Ishikawa (cell line): Measurements from ENCODE around the gene OLAH.

Experiments used
- CEBPB ChIP-seq: IDR thresholded peaks from 2 replicates; pipeline ENCODE4 v1.6.1; 2012
- CREB1 ChIP-seq: IDR thresholded peaks from 2 replicates; pipeline ENCODE4 v1.6.1; 2012; ENCODE audit warnings: low read depth
- EGR1 ChIP-seq: IDR thresholded peaks from 2 replicates; pipeline ENCODE4 v1.6.1; 2012
- EP300 ChIP-seq: IDR thresholded peaks from 2 replicates; pipeline ENCODE4 v1.6.1; 2012; ENCODE audit warnings: borderline replicate concordance
- FOXM1 ChIP-seq: IDR thresholded peaks from 2 replicates; pipeline ENCODE4 v1.6.1; 2012; ENCODE audit warnings: low read depth, borderline replicate concordance
- NFIC ChIP-seq: IDR thresholded peaks from 2 replicates; pipeline ENCODE4 v1.6.1; 2012
- RAD21 ChIP-seq: IDR thresholded peaks from 2 replicates; pipeline ENCODE4 v1.6.1; 2012; ENCODE audit warnings: low read depth
- REST ChIP-seq: IDR thresholded peaks from 2 replicates; pipeline ENCODE4 v1.6.1; 2012; ENCODE audit warnings: low read depth, mild to moderate bottlenecking
- TAF1 ChIP-seq: IDR thresholded peaks from 2 replicates; pipeline ENCODE4 v1.6.1; 2012; ENCODE audit warnings: low read depth, mild to moderate bottlenecking
- TCF12 ChIP-seq: IDR thresholded peaks from 2 replicates; pipeline ENCODE4 v1.6.1; 2012; ENCODE audit warnings: low read depth
- TEAD4 ChIP-seq: IDR thresholded peaks from 2 replicates; pipeline ENCODE4 v1.6.1; 2012
- USF1 ChIP-seq: IDR thresholded peaks from 2 replicates; pipeline ENCODE4 v1.6.1; 2012
- YY1 ChIP-seq: IDR thresholded peaks from 2 replicates; pipeline ENCODE4 v1.6.1; 2012; ENCODE audit warnings: low read depth
- ZBTB7A ChIP-seq: IDR thresholded peaks from 2 replicates; pipeline ENCODE4 v1.6.1; 2012; ENCODE audit warnings: low read depth
- TF ChIP-seq, protein P1 (sequence below): IDR thresholded peaks from 2 replicates; pipeline ENCODE4 v1.6.1; 2012

Gene OLAH

GRCh38 chr10:15075421-15075820 is 31.7 kb downstream of the OLAH start:
- TF ChIP-seq CEBPB = no peak
- no peak for TF ChIP-seq FOXM1
- TF ChIP-seq TAF1 = no peak
- TF ChIP-seq TCF12 = no peak
- TF ChIP-seq TEAD4 = no peak
- TF ChIP-seq CREB1 = no peak

DNA sequence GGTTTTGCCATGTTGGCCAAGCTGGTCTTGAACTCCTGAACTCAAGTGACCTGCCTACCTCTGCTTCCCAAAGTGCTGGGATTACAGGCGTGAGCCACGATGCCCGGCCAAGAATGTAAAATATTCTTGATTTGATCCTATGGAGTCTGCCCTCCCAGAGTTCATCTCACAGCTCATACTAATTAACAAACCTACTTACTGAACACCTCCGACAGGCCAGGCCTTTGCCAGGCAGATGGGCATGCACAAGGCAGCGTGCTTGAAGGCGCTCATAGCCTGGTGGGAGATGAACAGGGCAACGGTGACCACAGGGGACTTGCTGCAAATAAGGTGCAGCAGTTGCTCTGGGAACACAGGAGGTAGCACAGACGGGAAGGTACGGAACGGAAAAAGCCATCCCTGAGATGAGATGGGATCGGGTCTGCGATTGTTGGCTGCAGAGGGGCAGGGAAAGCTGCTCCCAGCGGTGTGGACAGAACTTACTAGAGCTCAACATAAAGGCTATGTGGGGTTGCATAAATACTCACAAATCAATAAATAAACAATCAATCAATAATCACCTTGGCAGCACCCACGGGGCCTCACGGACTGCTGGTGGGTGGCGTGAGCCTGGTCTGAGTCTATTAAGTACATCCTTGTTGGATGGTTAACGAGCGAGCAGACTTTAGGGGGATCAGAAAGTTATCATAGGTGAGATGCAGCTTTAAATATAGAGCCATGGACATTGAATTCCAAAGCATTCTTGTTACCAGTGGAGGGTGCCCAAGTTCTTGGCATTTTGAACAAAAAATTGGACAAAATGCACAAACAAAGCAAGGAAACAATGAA is 40.1 kb downstream of the OLAH start:
- TF ChIP-seq RAD21 (no peak), YY1 (no peak), TAF1 (no peak), REST (no peak), NFIC (no peak), CEBPB (no peak), EGR1 (no peak), FOXM1 (no peak), USF1 (no peak), TCF12 (no peak), TEAD4 (no peak), ZBTB7A (no peak), EP300 (no peak), CREB1 (no peak)
- TF ChIP-seq, protein P1, sequence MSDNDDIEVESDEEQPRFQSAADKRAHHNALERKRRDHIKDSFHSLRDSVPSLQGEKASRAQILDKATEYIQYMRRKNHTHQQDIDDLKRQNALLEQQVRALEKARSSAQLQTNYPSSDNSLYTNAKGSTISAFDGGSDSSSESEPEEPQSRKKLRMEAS = no peak

DNA sequence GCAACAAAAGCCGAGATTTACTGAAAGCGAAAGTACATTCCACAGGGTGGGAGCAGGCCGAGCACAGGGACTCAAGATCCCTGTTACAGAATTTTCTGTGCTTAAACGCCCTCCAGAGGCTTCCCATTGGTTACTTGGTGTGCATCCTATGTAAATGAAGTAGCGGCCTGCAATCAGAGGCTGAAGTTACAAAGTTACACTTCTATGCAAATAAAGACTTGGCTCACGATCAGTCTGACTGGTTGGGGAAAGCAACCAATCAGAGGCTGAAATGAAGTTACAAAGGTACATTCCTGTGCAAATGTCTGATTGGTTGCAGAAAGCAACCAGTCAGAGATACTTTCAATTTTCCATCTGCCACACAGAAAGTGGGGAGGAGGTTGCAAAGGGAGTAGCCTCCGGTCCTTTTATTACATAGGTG is 40.8 kb downstream of the OLAH start:
- TF ChIP-seq CEBPB (no peak), TEAD4 (peak; percentile 30; the same call in 1 of the 2 replicates), TCF12 (no peak)

- peak; percentile 73 for TF ChIP-seq EGR1
- TF ChIP-seq RAD21 = peak; percentile 29; the same call in 1 of the 2 replicates
- no peak for TF ChIP-seq CREB1
- TF ChIP-seq NFIC = no peak
- peak; percentile 58; the same call in 1 of the 2 replicates for TF ChIP-seq TAF1
- TF ChIP-seq CEBPB = no peak
- TF ChIP-seq TEAD4 = no peak
- TF ChIP-seq, protein P1 = peak; percentile 93; the same call in 1 of the 2 replicates
- 0 out of 2 replicates have a peak, but pooled peaks have one; percentile 45 for TF ChIP-seq TCF12
- TF ChIP-seq ZBTB7A = peak; percentile 95
- no peak for TF ChIP-seq EP300
- TF ChIP-seq USF1 = no peak
- TF ChIP-seq YY1 = peak; percentile 54; the same call in 1 of the 2 replicates
- TF ChIP-seq REST = no peak
- peak; percentile 42; the same call in 1 of the 2 replicates for TF ChIP-seq FOXM1
Observed at GRCh38 chr10:15088428-15089261, 44.9 kb downstream of the OLAH start, which contains the start of gene ACBD7. Gene ACBD7, minus strand, starts transcription at chr10:15088776. Its CDS starts 48 bp downstream, at chr10:15088728.

DNA sequence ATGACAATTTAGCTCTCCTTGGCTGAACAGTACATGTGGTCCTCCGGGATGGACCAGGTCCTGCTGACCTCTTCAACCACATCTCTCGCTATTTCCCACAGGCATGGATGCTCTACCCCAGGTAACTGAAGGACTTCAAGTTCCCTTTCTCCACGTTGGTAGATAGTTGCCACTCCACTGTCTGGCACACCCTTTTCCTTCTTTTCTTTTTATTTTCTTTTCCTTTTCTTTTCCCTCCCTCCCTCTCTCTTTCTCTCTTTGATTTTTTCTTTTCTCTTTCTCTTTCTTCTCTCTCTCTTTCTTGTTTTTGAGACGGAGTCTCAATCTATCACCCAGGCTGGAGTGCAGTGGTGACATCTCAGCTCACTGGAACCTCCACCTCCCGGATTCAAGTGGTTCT is 47.7 kb downstream of the OLAH start:
- no peak for TF ChIP-seq TAF1
- TF ChIP-seq EP300 = no peak
- no peak for TF ChIP-seq TCF12
- TF ChIP-seq NFIC = no peak
- TF ChIP-seq TEAD4 = no peak
- no peak for TF ChIP-seq REST
- no peak for TF ChIP-seq YY1
- TF ChIP-seq CREB1 = no peak
